Measurements from ENCODE around the gene WEE2.

Gene WEE2

GRCh38 chr7:141699860-141700259 lies 8.3 kb upstream of the WEE2 start:
- Histone ChIP-seq H3K4me3 (ENCODE audit: low read depth, low read length) (no peak overlapping the region), H3K4me1 (ENCODE audit: control insufficient read depth, insufficient read depth, low read length) (peaks cover 8% of the 10 kb centered on the region), H3K9me3 (ENCODE audit: control insufficient read depth, insufficient read depth, low read depth, low read length) (no peaks in the 10 kb centered on the region), H3K27ac (ENCODE audit: extremely low read depth, low read depth, low read length) (no peak overlapping the region), H3K36me3 (ENCODE audit: control insufficient read depth in 2 of 2, insufficient read depth in 1 of 2, low read length in 2 of 2) (no peaks in the 10 kb centered on the region)
- CTCF ChIA-PET = no interaction called here
- POLR2A ChIA-PET = interaction anchor here (1.3 kb wide), 1 partner anchor 10 kb away, joined by 5 read pairs; no protein-coding TSS in a partner anchor
- TF ChIP-seq KLF9 (tag by site-specific recombination; IDR thresholded peaks at IDR 0.05; ENCODE audit: low read depth) (no peak), ZSCAN4 (tag by site-specific recombination; IDR thresholded peaks at IDR 0.05) (0 out of 2 replicates have a peak, but pooled peaks have one; percentile 12), ZBTB8A (tag by site-specific recombination; IDR thresholded peaks at IDR 0.05) (no peak)
- TF ChIP-seq, protein P1, sequence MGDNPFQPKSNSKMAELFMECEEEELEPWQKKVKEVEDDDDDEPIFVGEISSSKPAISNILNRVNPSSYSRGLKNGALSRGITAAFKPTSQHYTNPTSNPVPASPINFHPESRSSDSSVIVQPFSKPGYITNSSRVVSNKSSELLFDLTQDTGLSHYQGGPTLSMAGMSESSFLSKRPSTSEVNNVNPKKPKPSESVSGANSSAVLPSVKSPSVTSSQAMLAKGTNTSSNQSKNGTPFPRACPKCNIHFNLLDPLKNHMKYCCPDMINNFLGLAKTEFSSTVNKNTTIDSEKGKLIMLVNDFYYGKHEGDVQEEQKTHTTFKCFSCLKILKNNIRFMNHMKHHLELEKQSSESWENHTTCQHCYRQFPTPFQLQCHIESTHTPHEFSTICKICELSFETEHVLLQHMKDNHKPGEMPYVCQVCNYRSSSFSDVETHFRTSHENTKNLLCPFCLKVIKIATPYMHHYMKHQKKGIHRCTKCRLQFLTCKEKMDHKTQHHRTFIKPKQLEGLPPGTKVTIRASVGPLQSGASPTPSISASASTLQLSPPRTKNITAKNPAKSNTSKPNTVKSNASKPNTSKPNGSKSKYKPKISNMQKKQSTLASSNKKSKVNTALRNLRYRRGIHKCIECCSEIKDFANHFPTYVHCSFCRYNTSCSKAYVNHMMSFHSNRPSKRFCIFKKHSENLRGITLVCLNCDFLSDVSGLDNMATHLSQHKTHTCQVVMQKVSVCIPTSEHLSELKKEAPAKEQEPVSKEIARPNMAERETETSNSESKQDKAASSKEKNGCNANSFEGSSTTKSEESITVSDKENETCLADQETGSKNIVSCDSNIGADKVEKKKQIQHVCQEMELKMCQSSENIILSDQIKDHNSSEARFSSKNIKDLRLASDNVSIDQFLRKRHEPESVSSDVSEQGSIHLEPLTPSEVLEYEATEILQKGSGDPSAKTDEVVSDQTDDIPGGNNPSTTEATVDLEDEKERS (tag by site-specific recombination; IDR thresholded peaks at IDR 0.05) = no peak

- H3K27ac ChIP-seq (ENCODE audit: extremely low read depth, low read depth, low read length) = no peak overlapping the region
- no peaks in the 10 kb centered on the region for H3K9me3 ChIP-seq (ENCODE audit: control insufficient read depth, insufficient read depth, low read depth, low read length)
- H3K4me1 ChIP-seq (ENCODE audit: control insufficient read depth, insufficient read depth, low read length) = peaks cover 8% of the 10 kb centered on the region
- no peak for TF ChIP-seq ZNF501 (tag by site-specific recombination; IDR thresholded peaks at IDR 0.05)
- peak; percentile 61; the same call in 1 of the 2 replicates for TF ChIP-seq ZNF600 (tag by site-specific recombination; IDR thresholded peaks at IDR 0.05)
- TF ChIP-seq ZNF362 (tag by site-specific recombination; IDR thresholded peaks at IDR 0.05) = peak; percentile 70
- no peak for TF ChIP-seq MZF1 (tag by site-specific recombination; IDR thresholded peaks at IDR 0.05; ENCODE audit: borderline replicate concordance)
- TF ChIP-seq ZNF558 (tag by site-specific recombination; IDR thresholded peaks at IDR 0.05) = no peak
- TF ChIP-seq ZNF747 (tag by site-specific recombination; IDR thresholded peaks at IDR 0.05) = no peak
- no peak for TF ChIP-seq ZNF175 (tag by site-specific recombination; IDR thresholded peaks at IDR 0.05)
- no peak for TF ChIP-seq ZNF132 (tag by site-specific recombination; IDR thresholded peaks at IDR 0.05; ENCODE audit: borderline replicate concordance)
- H3K36me3 ChIP-seq (ENCODE audit: control insufficient read depth in 2 of 2, insufficient read depth in 1 of 2, low read length in 2 of 2) = no peaks in the 10 kb centered on the region
- ChIA-PET POLR2A (interaction anchor here (1.3 kb wide), 1 partner anchor 10 kb away, joined by 5 read pairs; no protein-coding TSS in a partner anchor), CTCF (interaction anchor here (1.5 kb wide), 1 partner anchor 38 kb away, joined by 3 read pairs; no protein-coding TSS in a partner anchor)
- H3K4me3 ChIP-seq (ENCODE audit: low read depth, low read length) = no peak overlapping the region
Measured at GRCh38 chr7:141700296-141700847, 7.8 kb upstream of the WEE2 start.

- ChIA-PET POLR2A (interaction anchor here (0.8 to 1.5 kb wide), 4 partner anchors 9 to 150 kb away, joined by 3 to 12 read pairs (median 4); partner anchors contain the start of genes AGK and SSBP1), CTCF (interaction anchor here (1.5 kb wide), 1 partner anchor 38 kb away, joined by 3 read pairs; no protein-coding TSS in a partner anchor)
- Histone ChIP-seq H3K4me3 (ENCODE audit: low read depth, low read length) (peak overlapping the region; percentile 67), H3K9me3 (ENCODE audit: control insufficient read depth, insufficient read depth, low read depth, low read length) (no peaks in the 10 kb centered on the region), H3K36me3 (ENCODE audit: control insufficient read depth in 2 of 2, insufficient read depth in 1 of 2, low read length in 2 of 2) (no peaks in the 10 kb centered on the region), H3K27ac (ENCODE audit: extremely low read depth, low read depth, low read length) (no peak overlapping the region), H3K4me1 (ENCODE audit: control insufficient read depth, insufficient read depth, low read length) (peaks cover 8% of the 10 kb centered on the region)
- TF ChIP-seq SCRT2 (tag by site-specific recombination; IDR thresholded peaks at IDR 0.05) (no peak), ZNF239 (tag by site-specific recombination; IDR thresholded peaks at IDR 0.05) (no peak), ZNF664 (tag by site-specific recombination; IDR thresholded peaks at IDR 0.05) (no peak), ZNF350 (tag by site-specific recombination; IDR thresholded peaks at IDR 0.05) (no peak), ZNF394 (tag by site-specific recombination; IDR thresholded peaks at IDR 0.05; ENCODE audit: borderline replicate concordance) (no peak), ZNF26 (tag by site-specific recombination; IDR thresholded peaks at IDR 0.05) (no peak), ZNF324 (tag by site-specific recombination; IDR thresholded peaks at IDR 0.05) (no peak), ZNF37A (tag by site-specific recombination; IDR thresholded peaks at IDR 0.05) (no peak), ZFP37 (tag by site-specific recombination; IDR thresholded peaks at IDR 0.05) (no peak), ZNF639 (tag by site-specific recombination; IDR thresholded peaks at IDR 0.05) (no peak), ZBTB1 (tag by site-specific recombination; IDR thresholded peaks at IDR 0.05) (no peak), ZNF266 (tag by site-specific recombination; IDR thresholded peaks at IDR 0.05; ENCODE audit: low read depth) (no peak)
Measured at GRCh38 chr7:141700848-141701371, 7.2 kb upstream of the WEE2 start.

All from HEK293 (cell line).